Ishikawa (cell line): ENCODE data around the gene CUBN.

Source experiments
- CEBPB ChIP-seq: IDR thresholded peaks from 2 replicates; pipeline ENCODE4 v1.6.1; 2012
- CREB1 ChIP-seq: IDR thresholded peaks from 2 replicates; pipeline ENCODE4 v1.6.1; 2012; ENCODE audit warnings: low read depth
- EP300 ChIP-seq: IDR thresholded peaks from 2 replicates; pipeline ENCODE4 v1.6.1; 2012; ENCODE audit warnings: borderline replicate concordance
- FOXM1 ChIP-seq: IDR thresholded peaks from 2 replicates; pipeline ENCODE4 v1.6.1; 2012; ENCODE audit warnings: low read depth, borderline replicate concordance
- MAX ChIP-seq: IDR thresholded peaks from 2 replicates; pipeline ENCODE4 v1.6.1; 2012
- NFIC ChIP-seq: IDR thresholded peaks from 2 replicates; pipeline ENCODE4 v1.6.1; 2012
- RAD21 ChIP-seq: IDR thresholded peaks from 2 replicates; pipeline ENCODE4 v1.6.1; 2012; ENCODE audit warnings: low read depth
- TAF1 ChIP-seq: IDR thresholded peaks from 2 replicates; pipeline ENCODE4 v1.6.1; 2012; ENCODE audit warnings: low read depth, mild to moderate bottlenecking
- TCF12 ChIP-seq: IDR thresholded peaks from 2 replicates; pipeline ENCODE4 v1.6.1; 2012; ENCODE audit warnings: low read depth
- YY1 ChIP-seq: IDR thresholded peaks from 2 replicates; pipeline ENCODE4 v1.6.1; 2012; ENCODE audit warnings: low read depth
- ZBTB7A ChIP-seq: IDR thresholded peaks from 2 replicates; pipeline ENCODE4 v1.6.1; 2012; ENCODE audit warnings: low read depth
- TF ChIP-seq, protein P1 (sequence below): IDR thresholded peaks from 2 replicates; pipeline ENCODE4 v1.6.1; 2012

GRCh38 chr10:17134737-17135260 is 5.2 kb upstream of the CUBN start:
- TF ChIP-seq ZBTB7A (no peak), CEBPB (no peak), RAD21 (no peak), EP300 (no peak), YY1 (no peak), TCF12 (no peak), FOXM1 (no peak), MAX (no peak), CREB1 (no peak), NFIC (no peak), TAF1 (no peak)
- TF ChIP-seq, protein P1, sequence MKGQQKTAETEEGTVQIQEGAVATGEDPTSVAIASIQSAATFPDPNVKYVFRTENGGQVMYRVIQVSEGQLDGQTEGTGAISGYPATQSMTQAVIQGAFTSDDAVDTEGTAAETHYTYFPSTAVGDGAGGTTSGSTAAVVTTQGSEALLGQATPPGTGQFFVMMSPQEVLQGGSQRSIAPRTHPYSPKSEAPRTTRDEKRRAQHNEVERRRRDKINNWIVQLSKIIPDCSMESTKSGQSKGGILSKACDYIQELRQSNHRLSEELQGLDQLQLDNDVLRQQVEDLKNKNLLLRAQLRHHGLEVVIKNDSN = no peak
